Large intestine (tissue), 12 donors: ENCODE data around the gene NR6A1. TPM values are rescaled to one million over a fixed set of nuclear protein-coding genes. Genes with fewer than 3 reads are reported as not detected.

Experiments used
- DNase-seq, 2 donors: peaks; one replicate each; pipeline versions ENCODE4 v3.0.0 to v3.0.0-alpha.2; 2013
- H3K27ac ChIP-seq: one replicate; pipeline ENCODE4 v1.5.1; 2013; ENCODE audit warnings: low read length
- H3K27me3 ChIP-seq: 2 replicates; pipeline ENCODE4 v1.6.1; 2013; ENCODE audit warnings: low read length; ENCODE audit not compliant: control insufficient read depth, insufficient read depth
- H3K36me3 ChIP-seq: 2 replicates; pipeline ENCODE4 v1.6.1; 2013; ENCODE audit warnings: low read length; ENCODE audit not compliant: control insufficient read depth, insufficient read depth
- H3K4me1 ChIP-seq: one replicate; pipeline ENCODE4 v1.6.1; 2013; ENCODE audit warnings: low read length; ENCODE audit not compliant: control insufficient read depth, insufficient read depth
- H3K4me3 ChIP-seq: one replicate; pipeline ENCODE4 v1.5.1; 2013; ENCODE audit warnings: low read length
- H3K9me3 ChIP-seq: one replicate; pipeline ENCODE4 v1.6.1; 2013; ENCODE audit warnings: mild to moderate bottlenecking, low read depth, low read length, moderate library complexity; ENCODE audit not compliant: control insufficient read depth
- WGBS: methylation state at CpG from one replicate; pipeline ENCODE4 v1.1.5; 2013; ENCODE audit warnings: low lambda C conversion rate; ENCODE audit not compliant: insufficient coverage; 5-methylcytosine and 5-hydroxymethylcytosine counted together
- long read RNA-seq, 11 donors: transcript quantifications; one replicate each; lab custom pipeline, GENCODE V29; 2026
- polyA plus RNA-seq: library from polyadenylated mRNA; unstranded; fragments of 120-200 nt; gene quantifications from one replicate; pipeline ENCODE4 v1.2.1, GENCODE V29; 2013

Gene NR6A1
- polyA plus RNA-seq, result 5.0 TPM
- long read RNA-seq, donor 1, result 0 reads
- long read RNA-seq, donor 2, result 0 reads
- long read RNA-seq, donor 3, result 0 reads
- long read RNA-seq, donor 4, result 0 reads
- long read RNA-seq, donor 5, result 0 reads
- long read RNA-seq, donor 6, result 0 reads
- long read RNA-seq, donor 7, result 0 reads
- long read RNA-seq, donor 8, result 0 reads
- long read RNA-seq, donor 9, result 0 reads
- long read RNA-seq, donor 10, result 0 reads
- long read RNA-seq, donor 11, full-length matches to known transcripts, result 1 of 1 reads
- long read RNA-seq, donor 11, partial matches to known transcripts, result 0 of 1 reads
- long read RNA-seq, donor 11, other reads (novel, unspliced or antisense), result 0 of 1 reads

DNA sequence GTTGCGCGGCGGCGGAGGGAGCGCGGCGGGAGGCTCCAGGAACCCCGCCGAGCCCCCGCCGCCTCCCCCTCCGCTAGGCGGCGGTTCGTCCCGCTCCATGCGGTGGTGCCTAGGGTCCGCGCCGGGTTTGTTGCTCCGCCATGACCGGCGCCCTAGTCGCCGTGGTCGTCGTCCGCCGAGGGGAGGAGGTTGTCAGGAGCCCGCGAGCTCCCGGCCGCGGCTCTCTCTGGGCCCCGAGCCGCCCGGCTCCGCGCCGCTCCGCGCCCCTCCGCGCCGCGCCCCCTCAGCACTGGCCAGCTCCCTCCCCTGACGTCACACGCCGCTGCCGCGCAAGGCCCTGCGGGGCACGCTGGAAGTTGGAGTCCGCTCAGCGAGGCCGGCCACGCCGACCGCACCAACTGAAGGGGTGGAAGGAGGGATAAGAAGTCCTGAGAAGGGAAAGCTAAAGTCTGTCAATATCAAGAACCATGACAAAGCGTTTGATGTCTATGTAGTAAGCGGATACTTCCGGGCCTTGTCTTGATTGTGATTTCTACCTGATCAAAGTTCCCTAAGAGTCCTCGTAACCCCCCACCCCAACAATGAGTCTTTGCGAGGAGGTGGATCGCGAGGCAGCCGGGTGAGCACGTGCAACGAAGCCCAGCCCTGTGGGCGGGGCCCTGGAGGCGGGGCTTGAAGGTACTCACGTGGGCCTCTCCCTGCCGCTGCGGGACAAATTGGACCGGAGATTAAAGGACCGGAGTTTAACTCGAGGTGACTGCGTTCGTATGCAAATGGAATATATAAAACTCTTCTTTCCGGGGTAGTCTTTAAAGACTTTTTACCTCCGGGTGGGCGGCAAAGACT, at the start of gene NR6A1:
NR6A1 (minus strand) TSS at position 291 of the 846 bp plus-strand sequence.
- WGBS, result no CpG with 5 or more reads among the region's 82 CpGs
- H3K36me3 ChIP-seq, result no peaks in the 10 kb centered on the region
- DNase-seq, result peak; percentile 96 to 99
- no peaks in the 10 kb centered on the region for H3K4me1 ChIP-seq
- H3K27me3 ChIP-seq, result peaks cover 23% of the 10 kb centered on the region
- H3K27ac ChIP-seq, result peak within 1 kb of the TSS; percentile 83
- peak within 1 kb of the TSS; percentile 74 for H3K4me3 ChIP-seq
- H3K9me3 ChIP-seq, result no peaks in the 10 kb centered on the region

DNA sequence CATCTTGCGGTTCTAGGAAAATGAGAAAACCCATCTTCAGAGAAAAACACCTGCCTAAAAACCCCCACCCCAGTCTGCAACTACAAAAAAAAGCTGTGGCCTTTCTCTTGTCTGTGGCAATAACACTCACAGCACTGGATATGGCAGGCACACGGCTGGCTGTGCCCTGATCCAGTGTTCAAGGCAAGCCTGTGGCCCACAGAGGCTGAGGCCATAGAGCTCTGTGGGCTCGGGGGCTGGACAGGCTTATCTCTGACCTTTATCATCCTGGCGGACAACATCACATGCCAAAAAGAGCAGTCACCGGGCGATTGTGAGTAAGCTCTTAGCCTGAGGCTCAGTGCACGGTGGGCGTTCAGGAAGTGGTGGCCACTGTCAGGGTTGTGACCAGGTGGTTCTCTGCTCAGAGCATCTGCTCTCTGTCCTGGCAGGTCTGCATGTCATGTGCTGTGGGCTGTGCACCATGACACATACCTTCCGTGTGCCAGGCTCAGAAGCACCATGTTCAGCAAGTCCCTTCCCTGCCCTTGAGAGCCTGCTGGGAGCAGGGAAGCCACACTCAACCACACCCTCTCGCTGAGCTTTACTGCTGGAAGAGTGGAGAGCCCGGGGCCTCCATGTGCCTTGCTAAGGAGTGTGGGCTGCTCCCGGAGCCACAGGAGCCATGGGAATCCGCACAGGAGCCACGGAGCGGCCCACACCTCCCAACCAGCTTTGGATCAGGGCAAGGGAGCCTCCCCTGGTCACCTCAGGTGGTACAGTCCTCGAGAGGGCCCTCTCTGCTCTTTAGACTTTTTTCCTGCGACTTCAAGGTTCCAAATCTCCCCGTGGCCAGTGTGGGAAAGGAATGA, 47.5 kb upstream of the NR6A1 start:
- H3K27me3 ChIP-seq, result no peaks in the 10 kb centered on the region
- no peaks in the 10 kb centered on the region for H3K9me3 ChIP-seq
- DNase-seq, result peak in 1 of 2 donors; percentile 51
- H3K36me3 ChIP-seq, result no peaks in the 10 kb centered on the region
- no CpG with 5 or more reads among the region's 18 CpGs for WGBS
- peaks cover 8% of the 10 kb centered on the region for H3K4me1 ChIP-seq
- H3K27ac ChIP-seq, result no peak overlapping the region
- H3K4me3 ChIP-seq, result no peak overlapping the region

GRCh38 chr9:124815601-124816000, 44.5 kb upstream of the NR6A1 start:
- no peaks in the 10 kb centered on the region for H3K27me3 ChIP-seq
- no peak overlapping the region for H3K4me3 ChIP-seq
- H3K27ac ChIP-seq, result no peak overlapping the region
- H3K4me1 ChIP-seq, result peaks cover 18% of the 10 kb centered on the region
- 93% methylated on average over 2 of the region's 5 CpGs for WGBS
- DNase-seq, result no peak
- H3K36me3 ChIP-seq, result no peaks in the 10 kb centered on the region
- H3K9me3 ChIP-seq, result no peaks in the 10 kb centered on the region

DNA sequence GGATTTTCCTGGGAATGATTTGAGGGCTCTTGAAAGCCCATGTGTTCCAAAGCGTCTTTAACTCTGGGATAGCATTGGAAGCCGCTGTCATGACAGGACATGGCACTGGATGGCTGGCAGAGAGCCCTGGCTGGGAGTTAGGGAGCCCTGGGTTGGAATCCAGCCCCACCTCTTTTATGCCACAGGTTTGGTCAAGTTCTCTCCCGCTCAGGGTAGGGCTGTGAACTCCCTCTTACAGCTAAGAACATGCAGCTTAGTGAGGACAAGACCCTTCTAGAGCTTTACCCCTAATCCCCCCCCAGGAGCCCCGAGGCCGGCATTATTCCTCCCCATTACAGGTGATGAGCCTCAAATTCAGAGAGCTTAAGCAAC, 43.0 kb upstream of the NR6A1 start:
- peaks cover 2% of the 10 kb centered on the region for H3K36me3 ChIP-seq
- no peak overlapping the region for H3K27ac ChIP-seq
- H3K4me1 ChIP-seq, result peaks cover 16% of the 10 kb centered on the region
- no peak overlapping the region for H3K4me3 ChIP-seq
- H3K9me3 ChIP-seq, result peaks cover 4% of the 10 kb centered on the region
- H3K27me3 ChIP-seq, result no peaks in the 10 kb centered on the region
- DNase-seq, result no peak
- WGBS, result no CpG with 5 or more reads among the region's 5 CpGs

- Histone ChIP-seq H3K36me3 (peaks cover 2% of the 10 kb centered on the region), H3K9me3 (peaks cover 4% of the 10 kb centered on the region), H3K4me3 (no peak overlapping the region), H3K27ac (no peak overlapping the region), H3K4me1 (peaks cover 11% of the 10 kb centered on the region), H3K27me3 (no peaks in the 10 kb centered on the region)
- DNase-seq, result no peak
- no CpG with 5 or more reads among the region's 11 CpGs for WGBS
These were observed 42.5 kb upstream of the NR6A1 start for GRCh38 chr9:124813501-124814163.

GRCh38 chr9:124813041-124813440, 41.9 kb upstream of the NR6A1 start:
- no peak overlapping the region for H3K4me3 ChIP-seq
- DNase-seq, result no peak
- WGBS, result no CpG with 5 or more reads among the region's 7 CpGs
- no peaks in the 10 kb centered on the region for H3K27me3 ChIP-seq
- peaks cover 2% of the 10 kb centered on the region for H3K36me3 ChIP-seq
- H3K4me1 ChIP-seq, result peaks cover 10% of the 10 kb centered on the region
- no peak overlapping the region for H3K27ac ChIP-seq
- H3K9me3 ChIP-seq, result peaks cover 4% of the 10 kb centered on the region

- H3K36me3 ChIP-seq, result peaks cover 2% of the 10 kb centered on the region
- DNase-seq, result peak; percentile 26 to 33
- peaks cover 4% of the 10 kb centered on the region for H3K9me3 ChIP-seq
- H3K27ac ChIP-seq, result no peak overlapping the region
- H3K4me1 ChIP-seq, result peaks cover 10% of the 10 kb centered on the region
- WGBS, result no CpG with 5 or more reads among the region's 6 CpGs
- H3K4me3 ChIP-seq, result no peak overlapping the region
- H3K27me3 ChIP-seq, result no peaks in the 10 kb centered on the region
These were observed 41.3 kb upstream of the NR6A1 start for GRCh38 chr9:124812441-124812876.

- peak overlapping the region; percentile 23 for H3K27ac ChIP-seq
- peaks cover 10% of the 10 kb centered on the region for H3K4me1 ChIP-seq
- no peaks in the 10 kb centered on the region for H3K27me3 ChIP-seq
- WGBS, result no CpG with 5 or more reads among the region's 12 CpGs
- no peak overlapping the region for H3K4me3 ChIP-seq
- peak; percentile 34 to 36 for DNase-seq
- H3K9me3 ChIP-seq, result peaks cover 4% of the 10 kb centered on the region
- H3K36me3 ChIP-seq, result peaks cover 2% of the 10 kb centered on the region
These were observed 39.7 kb upstream of the NR6A1 start for GRCh38 chr9:124810663-124811355.

- Histone ChIP-seq H3K4me1 (peaks cover 10% of the 10 kb centered on the region), H3K27ac (no peak overlapping the region), H3K4me3 (no peak overlapping the region), H3K27me3 (no peaks in the 10 kb centered on the region), H3K9me3 (peaks cover 4% of the 10 kb centered on the region), H3K36me3 (peaks cover 2% of the 10 kb centered on the region)
- DNase-seq, result no peak
- 100% methylated on average over 3 of the region's 60 CpGs for WGBS
These were observed 38.8 kb upstream of the NR6A1 start for GRCh38 chr9:124809741-124810500.
